Measurements from ENCODE around the gene IMMP1L.

DNA sequence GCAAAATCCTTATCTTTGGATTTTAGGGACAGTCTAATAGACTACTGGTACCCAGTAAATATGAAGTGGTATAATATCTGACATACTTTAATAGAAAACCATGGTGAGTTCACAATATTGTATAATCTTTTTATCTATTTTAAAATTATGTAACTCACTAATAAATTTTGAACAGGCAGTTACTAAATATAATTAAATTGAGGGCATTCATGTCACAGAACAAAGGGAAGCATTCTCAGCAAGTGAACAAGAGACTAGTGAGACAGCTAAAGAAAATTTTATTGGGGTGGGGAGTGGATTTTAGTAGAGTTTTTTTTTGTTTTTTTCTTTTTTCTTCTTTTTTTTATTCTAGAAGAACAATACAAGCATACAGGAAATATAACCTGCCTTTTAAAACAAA is 84.8 kb downstream of the IMMP1L start:
- TF ChIP-seq CTCF (IDR thresholded peaks at IDR 0.05; ENCODE audit: insufficient read depth, low read length) = no peak
- TF ChIP-seq POLR2AphosphoS5 (IDR thresholded peaks at IDR 0.05; ENCODE audit: low read depth) = no peak
- TF ChIP-seq, protein P1, sequence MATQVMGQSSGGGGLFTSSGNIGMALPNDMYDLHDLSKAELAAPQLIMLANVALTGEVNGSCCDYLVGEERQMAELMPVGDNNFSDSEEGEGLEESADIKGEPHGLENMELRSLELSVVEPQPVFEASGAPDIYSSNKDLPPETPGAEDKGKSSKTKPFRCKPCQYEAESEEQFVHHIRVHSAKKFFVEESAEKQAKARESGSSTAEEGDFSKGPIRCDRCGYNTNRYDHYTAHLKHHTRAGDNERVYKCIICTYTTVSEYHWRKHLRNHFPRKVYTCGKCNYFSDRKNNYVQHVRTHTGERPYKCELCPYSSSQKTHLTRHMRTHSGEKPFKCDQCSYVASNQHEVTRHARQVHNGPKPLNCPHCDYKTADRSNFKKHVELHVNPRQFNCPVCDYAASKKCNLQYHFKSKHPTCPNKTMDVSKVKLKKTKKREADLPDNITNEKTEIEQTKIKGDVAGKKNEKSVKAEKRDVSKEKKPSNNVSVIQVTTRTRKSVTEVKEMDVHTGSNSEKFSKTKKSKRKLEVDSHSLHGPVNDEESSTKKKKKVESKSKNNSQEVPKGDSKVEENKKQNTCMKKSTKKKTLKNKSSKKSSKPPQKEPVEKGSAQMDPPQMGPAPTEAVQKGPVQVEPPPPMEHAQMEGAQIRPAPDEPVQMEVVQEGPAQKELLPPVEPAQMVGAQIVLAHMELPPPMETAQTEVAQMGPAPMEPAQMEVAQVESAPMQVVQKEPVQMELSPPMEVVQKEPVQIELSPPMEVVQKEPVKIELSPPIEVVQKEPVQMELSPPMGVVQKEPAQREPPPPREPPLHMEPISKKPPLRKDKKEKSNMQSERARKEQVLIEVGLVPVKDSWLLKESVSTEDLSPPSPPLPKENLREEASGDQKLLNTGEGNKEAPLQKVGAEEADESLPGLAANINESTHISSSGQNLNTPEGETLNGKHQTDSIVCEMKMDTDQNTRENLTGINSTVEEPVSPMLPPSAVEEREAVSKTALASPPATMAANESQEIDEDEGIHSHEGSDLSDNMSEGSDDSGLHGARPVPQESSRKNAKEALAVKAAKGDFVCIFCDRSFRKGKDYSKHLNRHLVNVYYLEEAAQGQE (IDR thresholded peaks at IDR 0.05; ENCODE audit: insufficient replicate concordance, low read depth) = no peak
- no peak for TF ChIP-seq GABPA (IDR thresholded peaks at IDR 0.05; ENCODE audit: low read depth)
- TF ChIP-seq SPI1 (IDR thresholded peaks at IDR 0.05; ENCODE audit: borderline replicate concordance, low read depth) = no peak
